Neuron (in vitro differentiated cells): Measurements from ENCODE around the gene CYFIP2.

ENCODE experiments used
- H2AFZ ChIP-seq: one replicate; pipeline ENCODE4 v1.6.1; 2013; ENCODE audit warnings: low read depth, mild to moderate bottlenecking, inconsistent platforms, low read length, moderate library complexity
- H3K27me3 ChIP-seq: one replicate; pipeline ENCODE4 v1.6.1; 2013; ENCODE audit warnings: low read length; ENCODE audit not compliant: insufficient read depth
- H3K36me3 ChIP-seq: one replicate; pipeline ENCODE4 v1.6.1; 2013; ENCODE audit warnings: low read length; ENCODE audit not compliant: insufficient read depth
- H3K4me1 ChIP-seq: one replicate; pipeline ENCODE4 v1.6.1; 2013; ENCODE audit warnings: low read length; ENCODE audit not compliant: insufficient read depth
- H3K4me3 ChIP-seq: 2 replicates; pipeline ENCODE4 v1.5.1; 2013; ENCODE audit warnings: mild to moderate bottlenecking, low read length, moderate library complexity
- H3K9me3 ChIP-seq: one replicate; pipeline ENCODE4 v1.6.1; 2013; ENCODE audit warnings: low read length

CYFIP2 gene

DNA sequence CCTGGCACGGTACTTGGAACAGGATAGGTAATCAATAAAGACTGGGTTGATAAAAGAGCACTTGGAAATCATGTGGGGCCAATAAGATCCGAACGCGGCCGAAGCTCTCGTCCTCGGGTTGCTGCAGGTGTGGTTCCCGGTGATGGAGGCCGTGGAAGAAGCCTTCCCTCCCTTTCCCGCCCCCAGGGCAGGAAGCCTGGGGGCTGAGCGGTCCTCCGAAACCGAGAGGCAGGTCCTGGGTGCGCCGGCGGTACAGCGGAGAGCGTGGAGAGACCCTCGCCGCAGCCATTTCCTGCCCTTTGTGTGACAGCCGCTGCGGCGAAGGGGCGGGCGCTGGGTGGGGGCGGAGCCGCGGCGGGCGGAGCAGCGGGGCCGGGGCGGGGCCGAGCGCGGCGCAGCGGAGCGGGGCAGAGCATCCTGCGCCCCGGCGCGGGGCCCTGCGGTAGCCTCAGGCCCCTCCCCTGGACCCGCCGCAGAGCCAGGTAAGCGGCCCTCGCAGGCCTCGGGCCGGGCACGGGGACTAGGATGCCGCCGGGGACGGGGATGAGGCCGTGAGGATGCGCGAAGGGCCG lies at the start of gene CYFIP2:
Gene CYFIP2, plus strand, starts transcription at position 410 of the 572 bp plus-strand sequence. CDS start 19,239 bp downstream, outside the sequence.
- Histone ChIP-seq H3K4me3 (peak within 1 kb of the TSS; percentile 67), H3K36me3 (peaks cover 4% of the 10 kb centered on the region), H3K4me1 (peaks cover 28% of the 10 kb centered on the region), H3K27me3 (no peaks in the 10 kb centered on the region), H3K9me3 (no peaks in the 10 kb centered on the region), H2AFZ (peak within 1 kb of the TSS; percentile 79)

- Histone ChIP-seq H3K36me3 (no peaks in the 10 kb centered on the region), H3K27me3 (no peaks in the 10 kb centered on the region), H2AFZ (no peak overlapping the region), H3K9me3 (no peaks in the 10 kb centered on the region), H3K4me1 (no peaks in the 10 kb centered on the region), H3K4me3 (no peak overlapping the region)
Observed at GRCh38 chr5:157216391-157217142, 49.4 kb upstream of the CYFIP2 start.

GRCh38 chr5:157217289-157218024 lies 48.5 kb upstream of the CYFIP2 start:
- no peak overlapping the region for H3K4me3 ChIP-seq

DNA sequence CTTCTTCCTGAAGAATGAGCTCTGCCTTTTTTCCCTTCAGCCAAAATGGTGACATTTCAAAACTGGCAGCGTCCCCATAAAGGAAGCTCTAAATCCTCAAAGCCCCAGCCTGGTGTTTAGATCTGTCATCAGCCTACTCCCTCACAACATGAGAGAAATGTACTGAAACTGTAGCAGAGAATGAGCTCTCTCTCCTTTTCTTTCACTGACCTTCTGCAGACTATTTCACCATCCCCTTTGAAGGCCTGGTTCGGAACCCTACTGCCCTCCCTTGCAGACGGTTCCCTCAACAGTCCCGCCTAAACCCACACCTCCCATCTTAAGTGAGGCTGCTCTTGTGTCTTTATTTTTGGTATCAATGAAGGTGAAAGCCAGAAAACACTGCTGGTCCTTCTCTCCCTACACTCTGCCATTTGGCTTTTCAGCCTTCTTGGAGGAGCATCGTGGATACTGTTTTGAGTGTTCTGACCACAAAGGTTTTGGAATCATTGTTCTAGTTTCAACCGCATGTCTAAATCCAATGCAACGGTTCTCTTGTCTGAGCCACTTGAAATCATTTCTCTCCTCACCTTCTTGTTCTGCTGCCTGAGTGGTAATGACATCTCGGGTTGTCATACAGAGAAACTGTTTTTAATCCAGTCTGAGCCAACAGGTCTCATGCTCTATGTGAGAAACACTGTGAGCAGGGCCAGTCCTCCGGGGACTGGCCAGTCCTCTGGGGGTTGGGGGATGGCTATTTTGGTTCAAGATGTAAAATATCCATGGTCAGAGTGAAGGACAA lies 46.2 kb upstream of the CYFIP2 start:
- no peak overlapping the region for H3K4me3 ChIP-seq
- peaks cover 5% of the 10 kb centered on the region for H3K4me1 ChIP-seq
- no peak overlapping the region for H2AFZ ChIP-seq
- H3K36me3 ChIP-seq, result no peaks in the 10 kb centered on the region
- no peaks in the 10 kb centered on the region for H3K27me3 ChIP-seq
- H3K9me3 ChIP-seq, result no peaks in the 10 kb centered on the region

More at GRCh38 chr5:157217289-157218024, 48.5 kb upstream of the CYFIP2 start:
- no peaks in the 10 kb centered on the region for H3K4me1 ChIP-seq
- H3K9me3 ChIP-seq, result no peaks in the 10 kb centered on the region
- no peak overlapping the region for H2AFZ ChIP-seq
- H3K36me3 ChIP-seq, result no peaks in the 10 kb centered on the region
- no peaks in the 10 kb centered on the region for H3K27me3 ChIP-seq

- Histone ChIP-seq H3K4me1 (peaks cover 5% of the 10 kb centered on the region), H3K27me3 (no peaks in the 10 kb centered on the region), H3K36me3 (no peaks in the 10 kb centered on the region), H3K4me3 (no peak overlapping the region), H3K9me3 (no peaks in the 10 kb centered on the region), H2AFZ (no peak overlapping the region)
Observed at GRCh38 chr5:157221959-157222358, 44.0 kb upstream of the CYFIP2 start.

- no peaks in the 10 kb centered on the region for H3K27me3 ChIP-seq
- no peak overlapping the region for H3K4me3 ChIP-seq
- H2AFZ ChIP-seq, result peak overlapping the region; percentile 31
- peaks cover 5% of the 10 kb centered on the region for H3K4me1 ChIP-seq
- H3K36me3 ChIP-seq, result no peaks in the 10 kb centered on the region
- no peaks in the 10 kb centered on the region for H3K9me3 ChIP-seq
Observed at GRCh38 chr5:157222506-157223230, 43.3 kb upstream of the CYFIP2 start.

- Histone ChIP-seq H3K27me3 (no peaks in the 10 kb centered on the region), H3K36me3 (no peaks in the 10 kb centered on the region), H3K9me3 (no peaks in the 10 kb centered on the region), H2AFZ (no peak overlapping the region), H3K4me1 (peaks cover 5% of the 10 kb centered on the region), H3K4me3 (no peak overlapping the region)
Observed at GRCh38 chr5:157225469-157226422, 40.2 kb upstream of the CYFIP2 start.

- H3K4me3 ChIP-seq, result no peak overlapping the region
- no peaks in the 10 kb centered on the region for H3K4me1 ChIP-seq
- H2AFZ ChIP-seq, result no peak overlapping the region
- no peaks in the 10 kb centered on the region for H3K36me3 ChIP-seq
- no peaks in the 10 kb centered on the region for H3K9me3 ChIP-seq
- no peaks in the 10 kb centered on the region for H3K27me3 ChIP-seq
Observed at GRCh38 chr5:157230610-157231009, 35.3 kb upstream of the CYFIP2 start.

GRCh38 chr5:157232706-157233105 lies 33.2 kb upstream of the CYFIP2 start:
- H3K4me3 ChIP-seq, result no peak overlapping the region
- no peaks in the 10 kb centered on the region for H3K4me1 ChIP-seq
- no peaks in the 10 kb centered on the region for H3K36me3 ChIP-seq
- no peak overlapping the region for H2AFZ ChIP-seq
- H3K27me3 ChIP-seq, result no peaks in the 10 kb centered on the region
- no peaks in the 10 kb centered on the region for H3K9me3 ChIP-seq

DNA sequence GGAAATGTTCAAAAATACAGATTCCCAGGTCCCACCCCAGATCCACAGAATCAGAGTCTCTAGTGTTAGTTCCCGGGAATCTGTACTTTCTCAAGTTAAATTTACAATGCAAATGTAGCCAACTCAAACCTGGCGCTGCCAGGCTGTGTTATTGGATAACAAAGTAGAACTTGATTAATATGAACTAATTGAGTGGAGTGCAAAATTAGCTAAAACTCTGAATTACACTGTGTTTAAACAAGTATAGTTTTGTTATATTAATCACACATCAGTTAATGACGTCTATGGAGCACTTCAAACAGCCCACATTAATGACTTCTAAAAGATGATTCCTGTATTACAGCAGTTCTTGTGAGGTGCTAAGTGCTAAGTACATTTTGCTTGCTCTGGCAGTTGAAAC lies 32.4 kb upstream of the CYFIP2 start:
- no peaks in the 10 kb centered on the region for H3K4me1 ChIP-seq
- no peaks in the 10 kb centered on the region for H3K27me3 ChIP-seq
- H2AFZ ChIP-seq, result no peak overlapping the region
- no peaks in the 10 kb centered on the region for H3K36me3 ChIP-seq
- H3K9me3 ChIP-seq, result no peaks in the 10 kb centered on the region
- no peak overlapping the region for H3K4me3 ChIP-seq

DNA sequence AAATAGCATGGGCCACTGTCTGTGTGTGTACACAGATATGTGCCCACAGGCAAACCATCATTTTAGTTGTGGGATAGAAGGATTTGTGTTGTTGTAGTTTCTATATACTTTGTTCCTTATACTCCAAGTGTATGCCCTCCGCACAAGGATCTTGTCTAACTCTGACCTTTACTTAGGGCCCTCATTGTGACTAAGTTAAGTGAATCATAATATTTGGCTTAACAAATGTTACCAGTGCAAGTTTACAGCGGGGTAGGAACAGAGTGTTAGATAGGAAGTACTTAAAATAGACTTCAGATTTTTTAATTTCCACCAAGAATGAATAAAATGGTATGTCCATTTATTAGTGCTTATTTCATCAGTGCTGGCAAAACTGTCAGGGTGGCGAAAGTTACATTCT lies 29.5 kb upstream of the CYFIP2 start:
- Histone ChIP-seq H2AFZ (no peak overlapping the region), H3K36me3 (no peaks in the 10 kb centered on the region), H3K4me3 (no peak overlapping the region), H3K4me1 (no peaks in the 10 kb centered on the region), H3K9me3 (no peaks in the 10 kb centered on the region), H3K27me3 (no peaks in the 10 kb centered on the region)
